HS-27A (cell line): ENCODE data around the gene MLC1.

Experiments used
- DNase-seq: peaks from one replicate; pipeline ENCODE4 v3.0.0-alpha.2; 2012; ENCODE audit warnings: low read depth, missing footprints

Gene MLC1

DNA sequence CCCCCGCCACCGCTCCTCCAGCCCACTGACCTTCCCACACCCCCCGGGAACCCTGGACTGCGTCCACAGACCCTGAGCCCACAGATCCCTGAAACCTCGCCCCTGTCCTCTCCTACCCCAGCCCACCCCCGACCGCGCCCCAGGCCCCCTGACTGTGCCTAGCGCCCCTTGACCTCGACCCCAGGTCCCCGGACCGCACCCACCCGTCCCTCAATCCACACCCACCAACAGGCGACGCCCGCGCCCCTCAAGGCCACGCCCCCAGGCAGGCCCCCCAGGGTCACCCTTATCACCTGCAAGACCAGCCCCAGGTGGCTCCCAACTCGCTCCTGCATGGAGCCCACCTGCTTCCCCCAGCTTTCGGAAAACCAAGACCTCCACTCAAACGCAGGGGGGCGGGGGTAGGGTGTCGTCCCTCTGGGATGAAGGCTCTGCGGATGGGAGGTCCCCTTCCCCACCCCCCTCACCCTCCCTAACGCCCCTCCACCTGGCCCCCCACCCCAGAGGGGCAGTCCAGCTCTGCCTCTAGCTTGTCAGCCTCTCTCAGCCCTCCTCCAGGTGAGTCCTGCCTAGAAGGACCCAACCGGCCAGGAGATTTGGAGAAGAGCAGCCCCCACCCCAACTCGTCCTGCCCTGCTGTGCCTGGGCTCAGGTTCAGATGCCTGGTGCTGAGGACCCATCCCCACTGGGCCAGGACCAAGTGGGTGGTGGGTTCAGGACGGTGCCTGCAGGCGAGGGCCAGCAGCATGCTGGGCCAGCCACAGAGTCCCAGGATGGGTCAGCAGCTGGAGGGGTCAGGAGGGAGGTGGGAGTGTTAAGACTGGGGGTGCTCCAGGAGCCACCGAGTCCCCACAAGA, 69.5 kb downstream of the MLC1 start:
- no peak for DNase-seq

DNA sequence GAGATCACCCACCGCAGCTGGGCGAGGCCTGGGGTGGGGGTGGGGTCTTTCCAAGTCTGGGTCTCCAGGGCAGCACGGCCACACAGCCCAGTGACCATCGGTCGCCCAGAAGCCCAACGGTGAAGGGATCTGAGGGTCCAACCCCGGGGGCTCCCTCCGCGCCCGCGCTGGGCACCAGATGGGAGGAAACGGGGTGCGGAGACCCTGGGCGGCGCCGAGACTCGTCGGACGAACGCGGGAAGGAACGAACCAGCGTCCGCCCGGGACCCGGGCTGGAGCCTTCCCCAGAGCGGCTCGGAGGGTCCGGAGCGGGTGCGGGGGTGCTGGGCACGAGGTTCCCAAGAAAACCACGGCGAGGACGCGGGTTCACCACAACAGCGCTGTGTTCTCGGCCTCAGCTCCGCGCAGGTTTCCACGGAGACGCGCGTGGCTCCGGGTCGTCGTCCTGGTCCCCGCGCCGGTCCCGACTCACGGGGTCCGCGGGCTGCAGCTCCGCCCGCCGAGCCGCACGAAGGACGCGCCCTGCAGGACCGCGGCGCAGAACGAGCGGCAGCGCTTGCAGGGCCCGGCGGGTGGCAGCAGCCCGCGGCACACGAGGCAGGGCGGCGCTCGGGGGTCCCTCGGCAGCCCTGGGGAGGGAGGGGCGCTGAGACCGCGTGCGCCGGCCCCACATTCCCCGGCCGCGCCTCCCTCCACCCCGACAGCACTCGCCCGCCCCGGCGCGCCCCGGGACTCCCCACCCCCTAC, 70.4 kb downstream of the MLC1 start:
- DNase-seq: no peak

DNA sequence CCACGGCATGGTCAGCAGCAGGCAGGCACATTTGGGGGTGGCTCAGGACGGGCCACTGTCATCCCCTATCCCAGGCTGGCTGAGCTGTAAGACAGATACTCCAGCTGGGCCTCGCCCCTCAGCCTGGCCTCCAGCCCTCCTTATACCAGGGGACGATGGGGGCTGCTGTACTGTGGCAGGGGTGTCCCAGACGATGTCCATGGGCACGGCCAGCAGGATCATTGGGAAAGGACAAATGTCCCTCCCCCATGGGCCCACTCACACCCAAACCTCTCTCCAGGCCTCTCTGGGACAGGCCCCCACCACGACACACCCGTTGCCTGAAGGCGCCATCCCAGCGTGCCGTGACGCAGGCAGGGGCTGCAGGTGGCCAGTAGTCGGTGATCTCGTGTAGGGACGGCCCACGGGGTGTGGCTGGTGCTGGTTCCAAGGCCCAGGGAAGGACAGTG, 71.1 kb downstream of the MLC1 start:
- no peak for DNase-seq

DNA sequence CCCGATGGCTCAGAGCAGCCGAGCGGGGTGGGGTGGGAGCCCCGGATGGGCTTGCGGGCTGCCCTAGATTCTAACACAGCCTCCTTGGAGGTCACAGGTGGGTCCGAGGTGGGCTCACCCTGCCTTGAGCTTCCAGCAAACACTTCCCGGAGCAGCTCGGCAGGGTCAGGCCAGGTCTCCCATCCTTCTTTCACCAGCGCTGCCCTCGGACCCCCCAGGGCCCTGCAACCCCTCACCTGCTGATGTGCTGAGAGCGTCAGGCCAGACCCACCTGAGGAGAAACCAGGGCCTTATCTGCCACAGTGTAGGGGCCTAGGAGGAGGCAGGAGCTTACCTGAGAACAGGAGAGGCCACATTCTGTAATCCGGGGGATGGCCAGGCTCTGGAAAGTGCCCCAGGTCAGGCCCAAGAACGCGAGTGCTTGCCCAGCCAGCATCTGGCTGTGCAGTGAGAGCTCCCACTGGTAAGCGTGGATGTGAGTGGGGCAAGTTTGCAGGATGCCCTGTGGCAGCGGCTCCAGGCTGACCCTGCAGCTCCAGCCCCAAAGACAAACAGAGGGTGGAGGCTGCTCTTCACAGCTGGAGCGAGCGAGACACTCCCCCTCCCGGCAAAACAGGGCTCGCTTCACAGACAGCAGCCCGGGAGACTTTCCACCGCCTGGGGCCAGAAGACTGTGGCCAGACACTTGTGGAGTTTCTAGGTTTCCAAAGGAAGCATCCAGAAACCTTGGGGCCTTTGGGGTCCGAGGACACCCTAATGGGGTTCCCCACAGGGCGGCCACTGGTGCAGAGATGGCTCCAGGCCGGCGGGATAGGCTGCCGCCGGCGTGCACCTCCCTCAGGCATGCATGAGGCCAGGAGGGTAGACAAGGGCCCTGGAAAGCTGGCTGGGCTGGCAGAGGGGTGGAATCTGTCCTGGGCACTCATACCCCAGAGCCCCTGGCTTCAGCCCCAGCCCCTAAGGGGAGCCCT, 72.7 kb downstream of the MLC1 start, which contains the start of gene IL17REL:
IL17REL (minus strand) TSS at position 555 of the 971 bp plus-strand sequence; CDS start at position 436, 119 bp downstream.
- DNase-seq: no peak

DNA sequence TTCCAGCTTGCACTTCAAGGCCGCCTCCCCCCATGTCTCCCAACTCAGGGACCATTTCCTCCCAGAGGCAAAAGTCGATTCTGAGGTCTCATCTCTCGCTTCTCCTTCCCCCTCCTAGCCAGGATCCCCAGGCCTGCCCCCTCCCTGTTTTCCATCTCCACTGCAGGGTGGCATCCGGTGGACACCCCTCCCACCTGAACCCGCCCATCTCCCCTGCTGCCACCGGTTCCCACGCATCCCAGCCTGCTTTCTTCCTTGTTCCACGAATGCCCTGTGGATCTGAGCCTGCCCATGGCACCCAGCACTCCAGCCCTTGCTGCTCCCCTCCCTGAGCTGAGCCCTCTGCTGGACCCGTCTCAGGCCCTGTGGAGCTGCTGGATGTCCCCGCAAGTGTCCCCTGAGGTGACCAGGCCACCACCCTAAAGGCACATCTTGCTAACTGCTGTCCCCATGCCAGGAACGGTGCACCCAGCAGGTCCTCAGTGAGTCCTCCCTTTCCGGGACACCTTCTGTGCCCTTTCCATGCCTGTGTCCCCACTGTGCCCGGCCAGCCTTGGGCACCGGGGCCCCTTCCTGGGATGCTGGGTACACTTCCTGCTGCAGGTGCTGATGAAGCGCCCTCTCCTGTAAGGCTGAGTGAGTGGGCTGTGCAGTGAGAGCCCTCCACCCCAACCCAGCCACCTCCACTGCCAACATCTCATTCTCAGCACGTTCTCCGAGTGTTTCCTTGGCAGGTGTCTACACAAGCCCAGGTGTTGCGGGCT, 73.6 kb downstream of the MLC1 start:
- DNase-seq: no peak

DNA sequence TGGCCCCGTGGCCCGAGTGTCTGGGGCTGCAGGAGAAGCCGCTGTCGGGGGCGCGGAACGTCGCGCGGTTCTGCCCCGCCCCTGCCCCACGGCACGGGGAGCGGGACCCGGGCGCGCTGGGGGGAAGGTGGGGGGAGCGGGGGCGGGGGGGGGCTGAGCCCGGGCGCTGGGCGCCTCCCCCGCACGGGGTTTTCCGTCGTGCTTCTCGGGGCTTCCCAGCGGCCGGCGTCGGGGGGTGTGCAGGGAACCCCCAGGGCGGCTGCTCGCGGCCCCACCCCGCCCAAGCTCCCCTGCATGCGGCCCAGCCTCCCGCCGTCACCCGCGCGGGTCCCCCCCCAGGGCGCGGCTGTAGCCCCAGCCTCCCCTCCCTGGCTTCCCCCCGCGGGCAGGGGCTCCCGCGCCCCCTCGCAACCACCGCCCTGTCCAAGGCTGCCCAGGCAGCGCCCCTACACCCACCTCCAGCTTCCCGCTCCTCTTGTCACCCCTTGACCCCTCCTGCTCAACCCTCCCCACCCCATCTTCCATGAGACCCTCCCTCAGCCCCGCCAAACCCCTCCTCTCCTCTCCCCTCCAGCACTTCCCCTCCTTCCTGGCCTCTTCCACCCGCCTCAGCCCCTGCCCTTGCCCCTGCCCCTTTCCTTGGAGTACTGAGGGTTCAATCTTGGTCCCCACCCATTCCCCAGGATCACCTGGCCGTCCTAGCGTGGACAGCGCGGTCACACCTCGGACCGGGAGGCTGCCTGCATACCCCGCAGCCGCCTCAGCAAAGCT, 74.4 kb downstream of the MLC1 start:
- DNase-seq: no peak

DNA sequence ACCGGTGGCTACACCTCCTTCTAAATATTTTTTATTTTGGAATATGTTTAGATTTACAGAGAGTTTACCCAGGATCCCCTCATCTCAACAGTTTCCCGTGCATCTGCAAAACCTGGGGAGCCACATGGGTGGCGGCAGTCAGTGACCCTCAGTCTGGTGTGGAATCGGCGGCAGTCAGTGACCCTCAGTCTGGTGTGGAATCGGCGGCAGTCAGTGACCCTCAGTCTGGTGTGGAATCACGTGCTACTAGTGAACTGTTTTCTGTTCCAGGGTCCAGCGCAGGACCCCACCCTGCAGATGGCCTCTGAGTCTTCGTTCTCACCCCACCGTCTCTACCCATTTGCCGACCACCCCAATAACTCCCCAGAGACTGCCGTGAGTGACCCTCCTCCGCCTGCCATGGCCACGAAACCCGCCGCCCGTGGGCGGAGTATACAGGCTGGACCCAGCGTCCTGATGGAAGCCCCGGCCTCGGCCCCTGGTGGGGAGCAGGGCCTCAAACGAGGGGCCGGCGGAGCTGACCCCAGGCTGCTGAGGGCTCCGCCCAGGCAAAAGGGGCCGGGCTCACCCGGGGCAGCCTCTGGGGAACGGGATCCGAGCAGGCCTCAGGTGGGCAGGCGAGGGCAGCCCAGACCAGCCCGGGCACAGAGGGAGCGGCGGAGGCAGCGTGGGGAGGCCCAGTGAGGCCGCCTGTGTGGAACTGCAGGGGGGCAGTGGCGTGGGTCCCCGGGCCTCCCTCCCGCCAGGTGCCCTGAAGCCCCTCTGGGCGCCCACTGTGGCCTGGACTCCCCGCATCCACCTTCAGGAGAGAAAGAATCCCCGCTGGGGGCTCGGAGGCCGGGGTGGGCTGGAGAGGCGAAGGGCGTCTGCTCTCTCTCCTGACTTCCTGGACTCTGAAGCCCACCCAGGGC, 75.2 kb downstream of the MLC1 start:
- no peak for DNase-seq
